ENCODE results near the gene EVI5L. TPM values are rescaled to one million over a fixed set of nuclear protein-coding genes. Genes with fewer than 3 reads are reported as not detected.

EVI5L gene
- total and polyA plus RNA-seq, 2 of the 13 experiments (the other 11 are each of a cell fraction or from before 2014, with no cell fraction given), result 1.7 to 2.4 TPM

- TF ChIP-seq KIAA2018 (CRISPR knock-in tag; IDR thresholded peaks at IDR 0.05; ENCODE audit: borderline replicate concordance) (no peak), ZBTB38 (CRISPR knock-in tag; IDR thresholded peaks at IDR 0.05) (no peak), ETV5 (CRISPR knock-in tag; IDR thresholded peaks at IDR 0.05; ENCODE audit: borderline replicate concordance) (no peak), ZBTB21 (CRISPR knock-in tag; IDR thresholded peaks at IDR 0.05) (no peak), ASH2L (IDR thresholded peaks at IDR 0.05; ENCODE audit: insufficient read length, low read depth, low read length) (no peak), ZFP36L2 (CRISPR knock-in tag; IDR thresholded peaks at IDR 0.05) (no peak), MAFG (CRISPR knock-in tag; IDR thresholded peaks at IDR 0.05) (no peak), ZNF570 (CRISPR knock-in tag; IDR thresholded peaks at IDR 0.05; ENCODE audit: borderline replicate concordance) (no peak), ZEB1 (IDR thresholded peaks at IDR 0.05; ENCODE audit: insufficient replicate concordance, low read depth) (no peak), DMAP1 (CRISPR knock-in tag; IDR thresholded peaks at IDR 0.05) (0 out of 2 replicates have a peak, but pooled peaks have one; percentile 32), ZSCAN9 (CRISPR knock-in tag; IDR thresholded peaks at IDR 0.05; ENCODE audit: borderline replicate concordance) (no peak), ZBTB34 (CRISPR knock-in tag; IDR thresholded peaks at IDR 0.05) (no peak), CBX5 (CRISPR knock-in tag; IDR thresholded peaks at IDR 0.05; ENCODE audit: borderline replicate concordance) (no peak), HOXD1 (CRISPR knock-in tag; IDR thresholded peaks at IDR 0.05) (no peak), ZNF44 (CRISPR knock-in tag; IDR thresholded peaks at IDR 0.05) (0 out of 2 replicates have a peak, but pooled peaks have one; percentile 36), MEIS2 (CRISPR knock-in tag; IDR thresholded peaks at IDR 0.05) (no peak), ZNF782 (CRISPR knock-in tag; IDR thresholded peaks at IDR 0.05; ENCODE audit: borderline replicate concordance) (no peak), RAD51 (IDR thresholded peaks at IDR 0.05; ENCODE audit: borderline replicate concordance) (no peak), EHMT2 (IDR thresholded peaks at IDR 0.05; ENCODE audit: borderline replicate concordance, low read depth, low read length) (no peak)
These were observed 3.4 kb downstream of the EVI5L start (continued) for GRCh38 chr19:7833225-7834099.
